ENCODE data around the gene DGKQ. TPM values are rescaled to one million over a fixed set of nuclear protein-coding genes. Genes with fewer than 3 reads are reported as not detected.
A peak's percentile ranks its signal among the peaks of the same experiment; 100 is the strongest.

DGKQ gene
- total and polyA plus RNA-seq, 2 of the 13 experiments (the other 11 are each of a cell fraction or from before 2014, with no cell fraction given), result 4.5 to 7.2 TPM

DNA sequence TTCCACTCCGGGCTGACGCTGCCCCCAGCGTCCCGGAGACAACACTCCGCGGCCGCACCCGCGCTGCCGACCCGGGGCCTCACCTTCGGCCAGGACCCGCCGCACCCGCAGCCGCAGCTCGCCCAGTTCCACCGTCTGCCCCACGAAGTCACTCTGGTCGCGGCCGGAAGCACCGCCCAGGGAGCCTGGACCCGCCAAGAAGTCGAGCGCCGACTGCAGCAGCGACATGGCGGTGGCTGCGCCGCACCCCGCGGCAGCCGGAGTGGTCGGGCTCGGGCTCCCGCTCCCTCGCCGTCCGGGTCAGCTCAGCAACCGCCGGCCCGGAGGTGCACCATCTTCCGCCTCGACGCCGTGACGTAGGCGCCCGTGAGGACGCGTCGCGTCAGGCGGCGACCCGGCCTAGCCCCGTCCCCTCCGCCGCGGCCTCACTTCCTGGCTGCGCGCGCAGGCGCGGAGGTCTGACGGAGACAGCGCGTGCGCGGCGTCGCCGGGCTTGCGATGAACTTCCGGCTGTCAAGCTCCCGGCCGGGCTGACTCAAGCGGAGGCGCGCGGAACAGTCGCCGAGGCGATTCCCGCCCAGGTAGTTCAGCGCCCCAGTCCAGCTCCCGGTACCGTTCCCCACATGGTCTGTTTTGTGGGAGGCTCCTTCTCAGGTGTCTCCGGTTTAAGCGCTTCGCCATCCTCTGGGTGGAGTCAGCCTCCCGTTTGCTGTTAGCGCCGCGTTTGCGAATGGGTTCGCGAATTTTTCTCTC, 41.2 kb downstream of the DGKQ start, which contains the start of the genes GAK and TMEM175 (continued):
- TF ChIP-seq, protein P1, sequence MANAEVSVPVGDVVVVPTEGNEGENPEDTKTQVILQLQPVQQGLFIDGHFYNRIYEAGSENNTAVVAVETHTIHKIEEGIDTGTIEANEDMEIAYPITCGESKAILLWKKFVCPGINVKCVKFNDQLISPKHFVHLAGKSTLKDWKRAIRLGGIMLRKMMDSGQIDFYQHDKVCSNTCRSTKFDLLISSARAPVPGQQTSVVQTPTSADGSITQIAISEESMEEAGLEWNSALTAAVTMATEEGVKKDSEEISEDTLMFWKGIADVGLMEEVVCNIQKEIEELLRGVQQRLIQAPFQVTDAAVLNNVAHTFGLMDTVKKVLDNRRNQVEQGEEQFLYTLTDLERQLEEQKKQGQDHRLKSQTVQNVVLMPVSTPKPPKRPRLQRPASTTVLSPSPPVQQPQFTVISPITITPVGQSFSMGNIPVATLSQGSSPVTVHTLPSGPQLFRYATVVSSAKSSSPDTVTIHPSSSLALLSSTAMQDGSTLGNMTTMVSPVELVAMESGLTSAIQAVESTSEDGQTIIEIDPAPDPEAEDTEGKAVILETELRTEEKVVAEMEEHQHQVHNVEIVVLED (CRISPR knock-in tag; IDR thresholded peaks at IDR 0.05; ENCODE audit: borderline replicate concordance), result peak; percentile 99
- TF ChIP-seq FOXP1 (IDR thresholded peaks at IDR 0.05), result no peak
- TF ChIP-seq FOXP1 (CRISPR knock-in tag; IDR thresholded peaks at IDR 0.05), result no peak
- TF ChIP-seq, protein P2, sequence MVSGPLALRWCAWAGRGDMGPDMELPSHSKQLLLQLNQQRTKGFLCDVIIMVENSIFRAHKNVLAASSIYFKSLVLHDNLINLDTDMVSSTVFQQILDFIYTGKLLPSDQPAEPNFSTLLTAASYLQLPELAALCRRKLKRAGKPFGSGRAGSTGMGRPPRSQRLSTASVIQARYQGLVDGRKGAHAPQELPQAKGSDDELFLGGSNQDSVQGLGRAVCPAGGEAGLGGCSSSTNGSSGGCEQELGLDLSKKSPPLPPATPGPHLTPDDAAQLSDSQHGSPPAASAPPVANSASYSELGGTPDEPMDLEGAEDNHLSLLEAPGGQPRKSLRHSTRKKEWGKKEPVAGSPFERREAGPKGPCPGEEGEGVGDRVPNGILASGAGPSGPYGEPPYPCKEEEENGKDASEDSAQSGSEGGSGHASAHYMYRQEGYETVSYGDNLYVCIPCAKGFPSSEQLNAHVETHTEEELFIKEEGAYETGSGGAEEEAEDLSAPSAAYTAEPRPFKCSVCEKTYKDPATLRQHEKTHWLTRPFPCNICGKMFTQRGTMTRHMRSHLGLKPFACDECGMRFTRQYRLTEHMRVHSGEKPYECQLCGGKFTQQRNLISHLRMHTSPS (CRISPR knock-in tag; IDR thresholded peaks at IDR 0.05; ENCODE audit: low read depth), result 0 out of 2 replicates have a peak, but pooled peaks have one; percentile 32
- no peak for TF ChIP-seq ZNF234 (CRISPR knock-in tag; conservative IDR thresholded peaks at IDR 0.05)
- TF ChIP-seq MEIS1 (CRISPR knock-in tag; IDR thresholded peaks at IDR 0.05; ENCODE audit: borderline replicate concordance), result no peak
- no peak for TF ChIP-seq ZIK1 (CRISPR knock-in tag; IDR thresholded peaks at IDR 0.05; ENCODE audit: borderline replicate concordance, low read depth)
- TF ChIP-seq ZMYM2 (CRISPR knock-in tag; IDR thresholded peaks at IDR 0.05), result no peak
- peak; percentile 94 for TF ChIP-seq RBFOX2 (IDR thresholded peaks at IDR 0.05; ENCODE audit: low read depth, low read length)
- no peak for TF ChIP-seq SUZ12 (IDR thresholded peaks at IDR 0.05; ENCODE audit: low read depth, low read length)
- TF ChIP-seq CEBPB (IDR thresholded peaks at IDR 0.05; ENCODE audit: borderline replicate concordance, low read depth, low read length), result no peak
- peak; percentile 27; the same call in 1 of the 2 replicates for TF ChIP-seq FOSL2 (CRISPR knock-in tag; IDR thresholded peaks at IDR 0.05)
- 0 out of 2 replicates have a peak, but pooled peaks have one; percentile 82 for TF ChIP-seq IRX3 (CRISPR knock-in tag; IDR thresholded peaks at IDR 0.05; ENCODE audit: borderline replicate concordance, low read depth)
- TF ChIP-seq, protein P3, sequence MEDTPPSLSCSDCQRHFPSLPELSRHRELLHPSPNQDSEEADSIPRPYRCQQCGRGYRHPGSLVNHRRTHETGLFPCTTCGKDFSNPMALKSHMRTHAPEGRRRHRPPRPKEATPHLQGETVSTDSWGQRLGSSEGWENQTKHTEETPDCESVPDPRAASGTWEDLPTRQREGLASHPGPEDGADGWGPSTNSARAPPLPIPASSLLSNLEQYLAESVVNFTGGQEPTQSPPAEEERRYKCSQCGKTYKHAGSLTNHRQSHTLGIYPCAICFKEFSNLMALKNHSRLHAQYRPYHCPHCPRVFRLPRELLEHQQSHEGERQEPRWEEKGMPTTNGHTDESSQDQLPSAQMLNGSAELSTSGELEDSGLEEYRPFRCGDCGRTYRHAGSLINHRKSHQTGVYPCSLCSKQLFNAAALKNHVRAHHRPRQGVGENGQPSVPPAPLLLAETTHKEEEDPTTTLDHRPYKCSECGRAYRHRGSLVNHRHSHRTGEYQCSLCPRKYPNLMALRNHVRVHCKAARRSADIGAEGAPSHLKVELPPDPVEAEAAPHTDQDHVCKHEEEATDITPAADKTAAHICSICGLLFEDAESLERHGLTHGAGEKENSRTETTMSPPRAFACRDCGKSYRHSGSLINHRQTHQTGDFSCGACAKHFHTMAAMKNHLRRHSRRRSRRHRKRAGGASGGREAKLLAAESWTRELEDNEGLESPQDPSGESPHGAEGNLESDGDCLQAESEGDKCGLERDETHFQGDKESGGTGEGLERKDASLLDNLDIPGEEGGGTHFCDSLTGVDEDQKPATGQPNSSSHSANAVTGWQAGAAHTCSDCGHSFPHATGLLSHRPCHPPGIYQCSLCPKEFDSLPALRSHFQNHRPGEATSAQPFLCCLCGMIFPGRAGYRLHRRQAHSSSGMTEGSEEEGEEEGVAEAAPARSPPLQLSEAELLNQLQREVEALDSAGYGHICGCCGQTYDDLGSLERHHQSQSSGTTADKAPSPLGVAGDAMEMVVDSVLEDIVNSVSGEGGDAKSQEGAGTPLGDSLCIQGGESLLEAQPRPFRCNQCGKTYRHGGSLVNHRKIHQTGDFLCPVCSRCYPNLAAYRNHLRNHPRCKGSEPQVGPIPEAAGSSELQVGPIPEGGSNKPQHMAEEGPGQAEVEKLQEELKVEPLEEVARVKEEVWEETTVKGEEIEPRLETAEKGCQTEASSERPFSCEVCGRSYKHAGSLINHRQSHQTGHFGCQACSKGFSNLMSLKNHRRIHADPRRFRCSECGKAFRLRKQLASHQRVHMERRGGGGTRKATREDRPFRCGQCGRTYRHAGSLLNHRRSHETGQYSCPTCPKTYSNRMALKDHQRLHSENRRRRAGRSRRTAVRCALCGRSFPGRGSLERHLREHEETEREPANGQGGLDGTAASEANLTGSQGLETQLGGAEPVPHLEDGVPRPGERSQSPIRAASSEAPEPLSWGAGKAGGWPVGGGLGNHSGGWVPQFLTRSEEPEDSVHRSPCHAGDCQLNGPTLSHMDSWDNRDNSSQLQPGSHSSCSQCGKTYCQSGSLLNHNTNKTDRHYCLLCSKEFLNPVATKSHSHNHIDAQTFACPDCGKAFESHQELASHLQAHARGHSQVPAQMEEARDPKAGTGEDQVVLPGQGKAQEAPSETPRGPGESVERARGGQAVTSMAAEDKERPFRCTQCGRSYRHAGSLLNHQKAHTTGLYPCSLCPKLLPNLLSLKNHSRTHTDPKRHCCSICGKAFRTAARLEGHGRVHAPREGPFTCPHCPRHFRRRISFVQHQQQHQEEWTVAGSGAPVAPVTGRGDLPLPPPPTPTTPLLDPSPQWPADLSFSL (CRISPR knock-in tag; IDR thresholded peaks at IDR 0.05), result no peak
- TF ChIP-seq MBD4 (IDR thresholded peaks at IDR 0.05; ENCODE audit: borderline replicate concordance, low read length), result no peak
